GM18909 (cell line): Measurements from ENCODE around the gene SPSB1.

ENCODE experiments used
- ATAC-seq: cut with Tn5 transposase; IDR thresholded peaks from one replicate; pipeline ENCODE4 v1.9.1; 2021; ENCODE audit warnings: mild to moderate bottlenecking; ENCODE audit not compliant: unreplicated experiment, poor library complexity

The SPSB1 gene

DNA sequence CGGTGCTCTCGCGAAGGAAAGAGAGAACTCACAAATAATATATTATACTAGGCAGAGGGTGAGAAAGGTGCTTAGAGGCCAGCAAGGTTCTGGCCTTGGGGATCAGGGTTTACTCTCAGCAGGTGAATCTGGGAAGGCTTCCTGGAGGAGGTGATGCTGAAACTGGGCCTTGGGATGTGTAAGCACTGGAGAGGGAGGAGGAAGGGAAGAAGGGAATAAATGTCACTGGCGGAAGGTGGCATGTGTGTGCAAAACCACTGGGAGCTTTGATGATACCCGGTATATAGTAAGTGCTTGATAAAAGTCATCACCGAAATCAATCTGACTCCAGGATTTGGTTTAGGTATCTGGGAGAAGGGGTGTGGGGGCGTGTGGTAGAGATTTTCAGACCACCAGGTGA, 24.4 kb downstream of the SPSB1 start:
- ATAC-seq = no peak

DNA sequence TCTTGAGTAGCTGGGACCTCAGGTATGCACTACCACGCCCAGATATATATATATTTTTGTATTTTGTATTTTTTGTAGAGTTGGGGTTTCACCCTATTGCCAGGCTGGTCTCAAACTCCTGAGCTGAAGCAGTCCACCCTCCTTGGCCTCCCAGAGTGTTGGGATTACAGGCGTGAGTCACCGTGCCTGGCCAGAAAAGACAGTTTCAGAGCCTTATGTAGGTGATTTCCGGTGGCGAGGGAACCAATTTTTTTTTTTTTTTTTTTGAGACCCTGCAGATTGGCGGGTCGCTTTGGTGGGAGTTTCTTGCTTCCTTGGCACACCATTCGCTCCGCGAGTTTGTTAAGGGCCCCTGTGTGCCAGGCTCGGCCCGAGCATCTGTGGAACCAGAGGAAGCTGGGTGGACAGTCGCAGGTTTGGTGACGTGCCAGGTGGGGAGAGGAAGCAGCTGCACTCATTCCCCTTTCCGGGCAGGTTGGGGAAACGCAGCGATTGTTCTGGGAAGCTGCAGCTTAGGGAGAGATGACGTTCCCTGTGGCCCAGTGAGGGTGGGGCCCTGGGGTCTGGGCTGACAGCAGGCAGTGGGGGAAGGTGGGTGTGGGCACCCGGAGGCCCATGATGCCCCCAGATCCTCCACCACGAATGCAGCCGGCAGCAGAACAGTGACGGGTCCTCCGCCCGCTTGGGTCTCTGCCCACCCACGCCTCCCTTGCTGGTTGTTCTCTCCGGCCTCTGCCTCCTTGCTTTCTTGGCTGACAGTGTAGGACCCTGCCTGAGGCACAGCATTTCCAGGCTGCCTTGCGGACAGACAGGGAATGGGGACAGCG, 25.1 kb downstream of the SPSB1 start:
- ATAC-seq = no peak

DNA sequence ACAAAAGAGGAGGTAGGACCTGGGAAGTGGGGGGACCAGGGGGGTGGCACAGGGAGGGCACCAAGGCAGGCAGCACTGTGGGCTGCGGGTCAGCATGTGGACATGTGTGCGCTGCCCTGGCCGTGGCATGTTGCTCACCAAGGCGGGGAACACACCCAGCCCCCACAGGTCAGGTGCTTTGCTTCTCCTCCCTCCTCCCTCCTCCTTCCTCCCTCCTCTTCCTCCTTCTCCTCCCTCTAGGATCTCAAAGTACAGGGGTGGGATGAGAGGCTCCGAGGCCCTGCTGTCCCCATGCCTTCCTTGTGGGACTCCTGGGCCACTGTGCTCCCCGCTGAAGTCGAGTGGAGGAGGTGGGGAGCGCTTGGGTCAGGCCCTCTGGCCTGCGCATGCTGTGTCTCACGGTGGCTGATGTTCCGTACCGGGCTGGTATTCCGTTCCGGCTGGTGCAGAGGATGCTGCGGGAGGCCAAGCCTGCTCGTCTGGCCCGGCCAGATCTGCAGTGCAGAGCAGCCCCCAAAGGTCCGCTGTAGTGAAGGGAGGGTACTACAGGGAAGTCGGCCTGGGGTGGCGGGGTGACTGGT, 26.6 kb downstream of the SPSB1 start:
- ATAC-seq = no peak

DNA sequence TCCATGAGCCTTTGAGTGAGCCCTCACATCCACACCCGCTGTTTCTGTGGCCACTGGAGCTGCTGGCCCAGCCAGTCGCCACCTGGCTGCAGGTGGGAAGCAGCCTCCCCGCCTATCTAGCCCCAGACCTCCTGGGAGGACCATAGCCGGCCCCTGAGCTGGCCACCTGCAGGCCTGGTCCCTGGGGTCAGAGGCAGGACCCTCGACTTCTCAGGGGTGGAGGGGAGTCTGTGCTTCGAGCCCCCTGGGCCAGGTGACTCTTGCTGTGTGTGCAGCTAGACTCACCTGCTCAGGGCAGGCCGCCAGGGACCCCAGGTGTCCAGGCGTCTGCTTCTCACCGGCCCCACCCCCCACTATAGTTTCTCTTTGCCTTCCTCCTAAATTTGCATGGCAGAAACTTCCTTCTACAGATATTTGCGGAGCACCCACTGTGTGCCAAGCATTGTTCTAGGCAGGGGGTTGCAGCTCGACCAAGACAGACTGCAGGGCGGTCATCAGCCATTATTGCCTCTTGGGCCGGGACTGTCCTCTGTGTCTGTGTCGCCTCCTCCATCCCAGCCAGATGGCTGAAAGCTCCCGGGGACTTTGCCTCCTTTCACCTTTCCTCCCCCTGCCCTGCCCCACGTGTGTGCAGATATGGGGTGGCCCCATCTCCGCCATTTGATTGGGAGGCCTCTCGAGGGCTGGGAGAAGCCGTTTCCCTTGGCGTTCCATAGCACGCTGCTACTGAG, 27.3 kb downstream of the SPSB1 start:
- ATAC-seq = no peak

DNA sequence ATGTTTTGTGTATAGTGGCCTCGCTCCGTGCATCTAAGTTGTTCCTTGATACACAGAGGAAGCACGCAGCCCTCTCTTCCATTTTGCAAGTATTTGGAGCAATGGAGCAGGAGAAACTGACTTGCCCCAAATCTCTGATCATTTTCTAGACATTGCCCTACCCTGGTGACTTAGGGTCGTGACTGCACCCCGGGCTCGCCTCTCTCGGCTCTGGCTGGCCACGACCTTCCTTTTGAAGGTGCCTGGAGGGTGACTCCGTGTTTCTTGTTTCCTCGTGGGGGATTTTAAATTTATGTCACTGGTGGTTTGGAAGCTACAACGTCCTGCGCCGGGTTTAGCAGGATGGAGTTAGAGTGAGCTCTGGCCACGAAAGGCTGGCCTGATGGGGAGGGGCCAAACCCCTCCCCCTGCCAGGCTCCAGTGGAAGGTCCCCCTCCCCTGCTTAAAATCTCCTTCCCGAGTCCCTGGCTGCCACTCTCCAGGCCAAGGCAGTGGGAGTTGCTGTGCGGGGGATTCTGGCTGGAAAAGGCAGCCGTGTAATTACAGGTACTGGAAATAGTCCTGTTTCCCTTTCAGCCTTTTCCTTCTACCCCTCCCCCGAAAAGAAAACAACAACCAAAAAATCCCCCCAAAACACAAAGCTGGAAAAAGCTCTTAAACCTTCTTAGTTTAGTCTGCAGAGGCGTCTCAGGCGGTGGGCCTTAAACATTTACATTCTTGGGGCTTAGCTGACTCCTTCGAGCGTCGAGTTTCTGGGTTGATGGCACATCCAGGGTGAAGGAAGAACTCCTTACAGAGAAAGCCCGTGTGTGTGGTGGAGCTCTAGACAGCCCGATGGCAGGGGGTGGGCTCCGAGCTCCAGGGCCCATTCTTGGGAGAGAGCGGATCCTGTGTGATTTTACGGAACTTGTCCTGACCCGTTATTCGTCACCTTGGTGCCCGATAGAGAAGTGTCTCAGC, 28.1 kb downstream of the SPSB1 start:
- ATAC-seq = no peak

DNA sequence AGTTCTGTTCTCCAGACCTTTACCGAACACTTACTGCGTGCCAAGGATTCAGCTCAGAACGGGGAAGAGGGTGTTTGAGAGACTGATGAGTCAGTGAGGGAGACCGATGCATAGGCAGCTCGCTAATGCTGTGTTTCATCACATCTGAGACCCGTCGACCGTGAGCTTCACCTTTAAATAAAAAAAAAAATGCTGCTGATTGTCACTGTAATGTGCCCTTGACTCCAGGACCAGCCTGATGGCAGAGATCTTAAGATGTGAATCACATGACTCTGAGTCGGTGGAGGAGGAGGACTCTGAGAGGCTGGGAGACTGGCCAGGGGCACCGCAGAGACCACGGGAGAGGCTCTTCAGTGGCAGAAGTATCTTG, 28.8 kb downstream of the SPSB1 start:
- no peak for ATAC-seq

DNA sequence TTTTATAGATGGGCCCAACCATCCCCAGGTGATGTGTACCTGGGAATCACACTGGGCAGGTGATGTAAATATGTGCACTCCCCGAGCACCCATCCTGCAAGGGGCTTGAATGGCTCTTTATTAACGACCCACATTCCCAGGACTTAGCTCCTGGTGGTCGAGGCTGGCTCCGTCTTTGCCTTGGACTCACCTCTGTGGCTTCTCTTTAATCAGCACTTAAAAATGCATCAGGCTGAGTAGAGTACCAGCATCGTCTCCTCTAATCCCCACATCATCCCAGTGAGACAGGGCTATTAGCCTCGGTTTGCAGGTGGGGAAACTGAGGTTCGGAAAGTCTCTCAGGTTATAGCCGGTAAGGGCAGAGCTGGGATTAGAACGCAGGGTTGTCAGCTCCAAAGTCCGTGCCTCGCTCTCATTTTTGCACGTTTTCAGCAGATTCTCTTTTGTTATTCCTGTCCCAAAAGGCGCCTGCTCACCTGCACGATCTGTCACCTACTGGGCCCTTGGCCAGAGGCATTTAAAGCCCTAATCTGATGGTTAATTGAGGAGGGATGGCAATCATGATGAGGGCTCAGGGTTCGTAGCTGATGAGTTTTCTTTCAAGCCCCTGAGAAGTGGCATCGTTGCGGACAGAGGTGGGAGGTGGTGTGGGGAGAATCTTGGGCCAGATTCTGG, 29.4 kb downstream of the SPSB1 start:
- no peak for ATAC-seq

DNA sequence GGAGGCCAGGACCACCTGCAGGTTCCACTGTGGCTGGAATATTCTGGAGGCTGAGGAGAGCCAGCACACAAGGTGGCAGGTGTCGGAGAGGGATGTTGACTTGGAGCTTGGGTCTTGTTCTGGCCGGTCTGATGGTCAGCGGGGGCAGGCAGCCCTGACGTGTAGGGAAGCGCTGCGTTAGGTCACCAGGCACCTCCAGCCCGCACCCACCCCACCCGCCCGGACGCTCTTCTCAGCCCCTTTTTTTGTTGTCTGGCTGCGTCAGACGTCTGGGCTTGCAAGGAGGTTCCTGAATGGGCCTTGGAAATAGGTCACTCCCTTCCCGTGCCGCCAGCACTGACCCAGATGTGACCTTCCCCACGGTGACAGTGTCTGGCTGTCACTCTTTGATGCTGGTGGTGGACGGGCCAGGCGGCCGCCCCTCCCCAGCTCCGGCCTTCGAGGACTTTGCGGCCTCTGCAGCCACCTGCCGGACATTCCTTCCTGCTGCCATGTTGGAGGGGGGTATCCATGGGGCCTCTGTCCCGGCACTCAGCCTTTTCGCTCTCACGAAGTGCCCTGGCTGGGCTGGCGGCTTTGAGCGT, 30.1 kb downstream of the SPSB1 start:
- no peak for ATAC-seq

DNA sequence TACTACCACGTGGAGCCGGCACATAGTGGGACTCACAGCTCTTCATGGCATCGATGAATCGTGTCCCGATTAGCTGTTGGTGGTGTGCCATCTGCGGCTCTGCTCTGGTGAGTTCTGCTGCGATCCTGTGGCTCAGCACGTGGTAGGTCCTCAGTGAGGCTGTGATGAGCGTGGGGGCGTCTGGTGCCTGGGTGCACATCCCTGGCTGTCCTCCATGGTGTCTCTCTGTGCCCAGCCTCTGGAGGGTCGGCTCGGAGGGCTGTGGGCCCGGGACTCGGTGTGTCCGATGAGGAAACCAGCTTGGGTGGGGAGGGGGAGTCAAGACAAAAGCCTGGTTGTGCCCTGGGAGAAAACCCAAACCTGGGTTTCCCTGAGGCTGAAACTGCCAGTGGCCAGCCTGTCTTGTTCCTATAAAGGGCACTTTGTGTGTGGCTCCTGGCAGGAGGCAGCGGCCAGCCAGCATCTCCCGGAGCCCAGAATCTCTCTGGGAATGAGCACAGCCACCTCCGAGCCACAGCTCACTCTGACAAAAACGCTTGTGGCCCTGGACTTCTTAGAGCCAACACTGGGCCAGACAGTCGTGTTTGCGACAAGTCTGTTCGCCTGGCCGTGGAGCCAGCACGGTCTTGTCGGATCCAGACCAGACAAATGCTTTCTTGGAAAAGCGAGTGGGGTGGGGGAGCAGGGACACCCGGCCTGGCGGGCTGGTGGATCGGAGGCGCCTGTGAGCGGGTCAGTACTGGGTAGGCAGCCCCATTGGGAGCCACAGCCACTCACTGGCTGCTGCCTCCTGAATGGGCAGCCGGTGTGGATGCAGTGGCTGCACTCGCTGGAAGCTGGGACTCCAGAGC, 31.8 kb downstream of the SPSB1 start:
- no peak for ATAC-seq

DNA sequence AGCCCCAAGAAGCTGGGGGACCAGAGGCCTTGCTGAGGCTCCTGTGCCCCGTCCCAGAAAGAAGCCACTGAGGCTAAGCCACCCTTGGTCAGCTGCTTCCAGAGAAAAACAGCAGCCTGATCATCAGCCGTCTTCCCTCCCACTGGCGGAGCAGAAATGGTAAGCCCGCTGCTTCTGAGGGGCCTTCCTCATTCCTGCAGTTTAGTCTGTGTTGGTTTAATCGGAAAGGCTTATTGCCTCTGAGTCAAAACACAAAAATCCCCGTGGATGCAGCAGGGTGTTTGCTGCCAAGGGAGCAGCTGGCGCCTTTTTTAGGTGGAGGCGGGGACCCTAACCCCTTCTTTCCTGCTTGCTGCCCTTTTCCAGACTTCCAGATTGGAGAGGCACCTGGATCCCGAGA, 33.9 kb downstream of the SPSB1 start:
- no peak for ATAC-seq

DNA sequence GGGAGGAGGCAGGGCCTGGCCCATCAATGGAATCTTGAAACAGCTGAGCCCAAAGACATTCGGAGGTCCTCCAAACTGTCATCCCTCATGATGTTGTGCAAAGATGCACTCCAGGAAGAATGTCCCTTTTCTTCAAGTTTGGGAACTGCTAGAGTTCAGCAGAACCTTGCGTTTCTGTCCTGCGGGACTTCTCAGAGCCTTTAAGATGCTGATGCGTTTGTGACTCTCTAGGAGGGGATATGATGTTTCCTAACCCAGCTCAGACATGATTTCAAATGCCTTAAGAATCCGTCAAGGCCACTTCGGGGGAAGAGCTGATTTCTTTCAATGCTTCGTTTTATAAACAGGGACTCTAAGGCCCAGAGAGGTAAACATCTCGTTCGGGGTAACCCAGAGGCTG, 35.5 kb downstream of the SPSB1 start:
- ATAC-seq = no peak

DNA sequence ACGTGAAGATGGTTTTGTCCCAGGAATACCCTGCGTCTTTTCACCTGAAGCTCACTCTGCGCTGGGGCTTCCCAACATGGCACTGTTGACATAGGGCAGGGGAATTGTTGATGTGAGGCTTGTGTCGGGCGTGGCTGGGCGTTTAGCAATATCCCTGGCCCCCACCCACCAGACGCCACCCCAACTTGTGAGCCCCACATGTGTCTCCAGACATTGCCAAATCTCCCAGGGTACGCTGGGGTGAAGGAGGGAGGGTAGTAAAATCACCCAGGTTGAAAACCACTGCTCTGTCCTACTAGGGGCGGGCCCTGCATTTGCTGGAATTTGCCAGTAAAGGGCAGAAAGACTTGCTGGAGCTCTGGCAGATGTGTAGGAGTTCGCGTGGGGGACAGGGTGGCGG, 36.0 kb downstream of the SPSB1 start:
- ATAC-seq = no peak

DNA sequence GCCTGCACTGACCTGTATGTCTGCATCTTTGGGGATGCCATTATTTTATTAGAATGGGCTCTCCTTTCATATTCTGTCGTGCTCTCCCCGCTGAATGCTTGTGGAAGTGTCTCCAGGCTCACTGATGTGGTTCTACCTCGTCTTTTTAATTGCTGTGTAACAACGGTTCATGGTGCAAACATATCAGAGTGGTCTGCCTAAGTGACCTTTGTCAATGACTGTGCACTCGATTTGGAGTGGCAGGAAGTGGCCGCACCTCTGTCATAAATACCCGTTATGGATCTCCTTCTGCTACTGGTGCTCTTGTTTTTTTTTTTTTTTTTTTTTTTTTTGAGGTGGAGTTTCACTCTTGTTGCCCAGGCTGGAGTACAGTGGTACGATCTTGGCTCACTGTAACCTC, 38.3 kb downstream of the SPSB1 start:
- no peak for ATAC-seq

DNA sequence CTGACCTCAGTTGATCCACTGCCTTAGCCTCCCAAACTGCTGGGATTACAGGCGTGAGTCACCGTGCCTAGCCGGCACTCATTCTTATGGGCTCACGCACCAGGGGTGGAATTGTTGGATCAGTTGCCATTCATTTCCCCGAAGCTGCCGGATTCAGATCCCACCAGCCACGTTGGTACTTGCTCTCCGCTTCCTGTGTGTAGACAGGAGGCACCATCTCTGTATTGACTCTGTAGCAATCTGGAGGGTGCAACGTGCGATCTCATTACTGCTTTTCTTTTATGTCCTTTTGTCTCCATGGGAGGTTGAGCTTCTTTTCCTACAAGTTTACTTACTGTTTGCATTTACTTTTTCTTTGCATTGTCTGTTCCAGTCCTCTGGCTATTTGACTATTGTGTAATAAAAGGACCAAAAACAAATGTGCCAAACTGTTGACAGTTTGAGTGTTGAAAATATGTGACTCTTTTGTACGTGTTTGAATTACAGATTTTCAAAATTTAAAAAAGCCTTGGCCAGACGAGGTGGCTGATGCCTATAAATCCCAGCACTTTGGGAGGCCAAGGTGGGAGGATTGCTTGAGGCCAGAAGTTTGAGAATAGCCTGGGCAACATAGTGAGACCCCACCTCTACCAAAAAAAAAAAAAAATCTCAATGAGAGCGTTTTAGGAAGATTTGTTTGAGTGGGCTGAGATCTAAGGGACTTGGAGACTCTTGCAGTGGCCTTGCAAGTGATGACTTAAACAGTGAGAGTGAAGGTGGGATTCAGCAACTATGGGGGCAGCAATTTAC, 39.1 kb downstream of the SPSB1 start:
- no peak for ATAC-seq

DNA sequence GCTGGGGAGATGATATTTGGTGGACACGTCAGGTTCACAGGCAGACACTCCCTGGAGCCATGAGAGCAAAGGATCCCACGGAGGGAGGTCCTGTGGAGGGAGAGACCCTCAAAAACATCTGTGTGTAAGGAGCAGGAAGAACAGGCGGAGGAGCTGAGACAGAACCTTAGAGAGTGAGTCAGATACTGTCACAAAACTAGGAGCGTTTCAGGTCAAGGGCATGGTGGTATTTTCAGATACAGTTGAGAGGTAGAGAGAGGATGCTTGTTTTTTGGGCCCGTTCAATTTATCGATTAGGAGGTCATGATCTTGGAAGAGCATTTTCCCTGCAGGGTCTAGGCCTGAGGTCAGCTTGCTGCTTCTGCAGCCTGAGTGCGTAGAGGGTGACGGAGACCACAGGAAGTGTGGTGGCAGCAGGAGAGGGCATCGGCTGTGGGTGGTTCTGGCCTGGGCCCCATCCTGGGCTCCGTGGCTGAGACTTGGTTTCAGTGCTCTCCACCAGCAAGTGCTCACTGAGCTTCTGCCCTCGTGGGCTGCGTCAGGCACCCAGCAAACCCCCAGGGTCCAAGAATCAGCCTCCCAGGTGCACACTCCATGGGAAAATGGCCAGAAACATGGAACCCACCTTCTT, 39.9 kb downstream of the SPSB1 start:
- no peak for ATAC-seq

DNA sequence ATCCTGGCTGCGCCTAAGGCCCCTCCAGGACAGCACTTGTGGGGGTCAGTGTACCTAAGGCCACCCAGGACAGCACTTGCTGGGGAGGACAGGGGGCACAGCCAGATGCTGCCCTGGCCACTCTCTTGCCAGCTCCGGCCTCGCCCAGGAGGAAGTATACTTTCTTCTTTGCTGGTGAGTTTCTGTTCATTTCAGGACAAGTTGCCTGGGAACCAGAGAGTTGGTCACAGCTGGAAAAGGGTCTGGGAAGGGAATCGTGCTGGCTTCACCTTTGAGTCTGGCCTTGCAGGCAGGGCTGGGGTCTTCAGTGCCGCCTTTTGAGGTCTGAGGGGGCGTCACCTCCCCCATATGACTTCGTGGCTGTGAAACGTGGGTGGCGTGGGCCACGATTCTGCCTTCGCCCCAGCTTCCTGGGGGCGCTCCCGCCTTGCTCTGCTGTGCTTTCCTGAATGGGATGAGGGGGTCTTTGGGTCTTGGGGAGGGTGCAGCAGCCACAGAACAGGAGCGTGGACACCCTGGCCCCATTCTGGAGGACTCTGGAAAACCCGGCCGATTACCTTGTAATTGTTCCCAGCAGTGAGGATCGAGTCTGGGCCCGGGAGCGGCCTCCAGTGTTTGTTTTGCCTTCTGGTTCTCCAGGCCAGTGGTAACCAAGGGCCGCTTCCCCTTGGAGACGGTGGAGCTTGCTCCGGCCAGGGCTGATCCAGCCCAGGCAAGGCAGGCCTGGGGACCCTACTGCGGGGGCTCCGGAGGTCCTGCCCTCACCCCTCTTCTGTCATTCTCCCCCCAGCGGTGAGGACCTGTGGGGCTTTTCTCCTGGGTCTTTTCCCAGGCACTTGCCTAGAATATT, 45.9 kb downstream of the SPSB1 start:
- ATAC-seq = no peak
